Measurements from ENCODE around the gene DLK1. TPM values are rescaled to one million over a fixed set of nuclear protein-coding genes. Genes with fewer than 3 reads are reported as not detected.

Gene DLK1
- total and polyA plus RNA-seq, 2 of the 4 experiments (the other 2 are of a cell fraction), result under 0.01 to 0.07 TPM

DNA sequence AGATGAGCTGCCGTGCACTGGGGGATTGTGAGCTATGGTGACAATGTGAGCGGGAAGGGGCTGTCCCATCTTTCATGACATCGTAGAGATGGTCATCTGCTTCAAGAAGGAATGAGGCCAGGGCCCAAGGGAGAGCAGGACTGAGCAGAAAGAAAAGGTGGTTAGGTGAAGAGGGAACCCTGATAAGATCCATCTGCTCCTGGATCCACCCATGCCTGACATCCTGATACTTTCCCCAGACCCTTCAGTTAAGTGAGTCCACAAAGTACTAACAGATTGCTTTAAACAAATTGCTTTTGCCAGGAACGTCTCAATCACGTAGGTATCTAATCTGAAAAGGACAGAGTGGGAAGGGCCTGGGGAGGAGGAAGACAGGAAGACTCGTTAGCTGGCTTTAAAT lies 25.4 kb upstream of the DLK1 start:
- H2AK9ac ChIP-seq (replicated peaks; ENCODE audit: low read depth, low read length, poor library complexity), result no peak overlapping the region

More for the DNA sequence above, 25.4 kb upstream of the DLK1 start:
- no peak overlapping the region for H3K4me2 ChIP-seq (ENCODE audit: low read depth, low read length)
- dilution Hi-C loops (cut with HindIII; ENCODE audit: low sequenced_read_pairs, unreplicated experiment), result no loop called here
- H3K9ac ChIP-seq (ENCODE audit: low read depth, low read length), result no peak overlapping the region
- H4K5ac ChIP-seq (ENCODE audit: low read depth, low read length), result no peak overlapping the region
- H2BK5ac ChIP-seq (ENCODE audit: low read depth, low read length, poor library complexity, severe bottlenecking), result no peak overlapping the region
- no peaks in the 10 kb centered on the region for H3K36me3 ChIP-seq (ENCODE audit: control insufficient read depth, insufficient read depth, low read length)
- peaks cover 47% of the 10 kb centered on the region for H3K27me3 ChIP-seq (ENCODE audit: control insufficient read depth, insufficient read depth, low read length)
- in situ Hi-C loops (cut with MboI; ENCODE audit: low sequenced_read_pairs), result loop anchor here (25.0 kb wide), 1 partner anchor 536 kb away; no protein-coding TSS in a partner anchor
- H4K8ac ChIP-seq (ENCODE audit: low read depth in 2 of 2, low read length in 2 of 2), result no peak overlapping the region
- no peak overlapping the region for H4K91ac ChIP-seq (ENCODE audit: insufficient read depth, low read depth, low read length)
- H2BK15ac ChIP-seq (ENCODE audit: low read depth, low read length), result no peak overlapping the region
- no peaks in the 10 kb centered on the region for H3K9me3 ChIP-seq (ENCODE audit: control insufficient read depth, insufficient read depth, low read length)
- ATAC-seq (ENCODE audit: low read depth) (no peak), DNase-seq (no peak)
- H3K79me1 ChIP-seq (ENCODE audit: low read depth in 1 of 2, low read length in 2 of 2), result no peaks in the 10 kb centered on the region
- no peak overlapping the region for H3K27ac ChIP-seq (ENCODE audit: insufficient read depth, low read length)
- H3K56ac ChIP-seq (ENCODE audit: extremely low read depth, insufficient read depth, low read length), result no peak overlapping the region
- H3K14ac ChIP-seq (replicated peaks; ENCODE audit: low read depth, low read length), result no peak overlapping the region
- no peaks in the 10 kb centered on the region for H3K4me1 ChIP-seq (ENCODE audit: control insufficient read depth, insufficient read depth, low read length)
- no peak overlapping the region for H2AFZ ChIP-seq (replicated peaks; ENCODE audit: low read length, poor library complexity)
- no peak overlapping the region for H3K4ac ChIP-seq (ENCODE audit: low read depth, low read length)
- intact Hi-C loops (cut with micrococcal nuclease), result no loop called here
- H3K18ac ChIP-seq (ENCODE audit: low read depth, low read length), result no peak overlapping the region
- no peak overlapping the region for H3K4me3 ChIP-seq (ENCODE audit: insufficient read depth, low read depth, low read length)
- H2BK20ac ChIP-seq (ENCODE audit: low read depth, low read length), result no peak overlapping the region
- H3K23ac ChIP-seq (ENCODE audit: low read depth, low read length), result no peak overlapping the region
- ChIA-PET CTCF (no interaction called here), POLR2A (ENCODE audit: unreplicated experiment) (no interaction called here)
- TF ChIP-seq POLR2A (IDR thresholded peaks at IDR 0.05; ENCODE audit: low read depth, low read length), result no peak
- no peak for TF ChIP-seq CHD1 (IDR thresholded peaks at IDR 0.05; ENCODE audit: low read depth, low read length)
- TF ChIP-seq FOS (IDR thresholded peaks at IDR 0.05; ENCODE audit: low read depth, low read length), result no peak
- no peak for TF ChIP-seq MAZ (IDR thresholded peaks at IDR 0.05; ENCODE audit: borderline replicate concordance, low read depth, low read length)
- no peak for TF ChIP-seq MXI1 (IDR thresholded peaks at IDR 0.05; ENCODE audit: borderline replicate concordance, low read depth, low read length)
- TF ChIP-seq CTCF (conservative IDR thresholded peaks at IDR 0.05; ENCODE audit: low read depth, low read length), result no peak
- TF ChIP-seq RAD21 (IDR thresholded peaks at IDR 0.05; ENCODE audit: low read length), result no peak
- TF ChIP-seq, protein P1, sequence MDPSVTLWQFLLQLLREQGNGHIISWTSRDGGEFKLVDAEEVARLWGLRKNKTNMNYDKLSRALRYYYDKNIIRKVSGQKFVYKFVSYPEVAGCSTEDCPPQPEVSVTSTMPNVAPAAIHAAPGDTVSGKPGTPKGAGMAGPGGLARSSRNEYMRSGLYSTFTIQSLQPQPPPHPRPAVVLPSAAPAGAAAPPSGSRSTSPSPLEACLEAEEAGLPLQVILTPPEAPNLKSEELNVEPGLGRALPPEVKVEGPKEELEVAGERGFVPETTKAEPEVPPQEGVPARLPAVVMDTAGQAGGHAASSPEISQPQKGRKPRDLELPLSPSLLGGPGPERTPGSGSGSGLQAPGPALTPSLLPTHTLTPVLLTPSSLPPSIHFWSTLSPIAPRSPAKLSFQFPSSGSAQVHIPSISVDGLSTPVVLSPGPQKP (IDR thresholded peaks at IDR 0.05; ENCODE audit: borderline replicate concordance, low read depth, low read length), result no peak
- TF ChIP-seq CEBPB (IDR thresholded peaks at IDR 0.05; ENCODE audit: low read depth, low read length), result no peak
- TF ChIP-seq, protein P2, sequence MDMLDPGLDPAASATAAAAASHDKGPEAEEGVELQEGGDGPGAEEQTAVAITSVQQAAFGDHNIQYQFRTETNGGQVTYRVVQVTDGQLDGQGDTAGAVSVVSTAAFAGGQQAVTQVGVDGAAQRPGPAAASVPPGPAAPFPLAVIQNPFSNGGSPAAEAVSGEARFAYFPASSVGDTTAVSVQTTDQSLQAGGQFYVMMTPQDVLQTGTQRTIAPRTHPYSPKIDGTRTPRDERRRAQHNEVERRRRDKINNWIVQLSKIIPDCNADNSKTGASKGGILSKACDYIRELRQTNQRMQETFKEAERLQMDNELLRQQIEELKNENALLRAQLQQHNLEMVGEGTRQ (IDR thresholded peaks at IDR 0.05; ENCODE audit: low read depth, low read length), result no peak
- no peaks in the 10 kb centered on the region for H4K20me1 ChIP-seq (ENCODE audit: insufficient read depth, low read length)
- H2AK5ac ChIP-seq (ENCODE audit: low read depth, low read length), result no peak overlapping the region
- no TSS peak for BruUV-seq (replicated peaks)
- 63% methylated on average over 1 of the region's 6 CpGs; no CpG with 5 or more reads in 1 of the 2 experiments for WGBS, 2 experiments (ENCODE audit: extremely low coverage in 2 of 2, insufficient read length in 1 of 2)
- H2BK120ac ChIP-seq (ENCODE audit: low read depth, low read length), result no peak overlapping the region
- H3K9me1 ChIP-seq (ENCODE audit: insufficient read depth, low read length), result peaks cover 3% of the 10 kb centered on the region; the same call in 1 of the 2 replicates
